ENCODE results near the gene UST.

UST gene

DNA sequence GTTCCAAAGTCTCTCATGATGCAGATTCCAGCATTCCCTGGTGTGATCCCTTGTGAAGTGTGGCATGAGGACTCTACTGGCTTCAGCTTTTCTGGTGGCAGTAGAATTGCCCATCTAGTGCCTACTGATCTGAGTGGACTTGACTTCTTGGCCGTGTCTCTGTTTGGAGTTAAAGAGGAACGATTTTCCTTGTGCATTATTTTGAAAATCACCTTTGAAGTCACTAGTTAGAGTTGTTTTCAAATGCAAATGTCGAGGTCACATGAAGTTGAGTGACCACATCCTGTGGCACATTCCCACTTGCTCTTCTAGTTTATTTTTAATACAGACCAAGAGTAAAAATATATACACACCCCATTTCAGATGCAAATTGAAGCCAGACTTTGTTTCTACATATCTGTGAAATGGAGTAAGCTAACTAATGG, 300.0 kb downstream of the UST start:
- DNase-seq = no peak

GRCh38 chr6:149049230-149049629, 302.4 kb downstream of the UST start:
- DNase-seq = no peak

- DNase-seq = no peak
Measured at GRCh38 chr6:149050160-149050559, 303.3 kb downstream of the UST start.

- DNase-seq = no peak
Measured at GRCh38 chr6:149052350-149053106, 305.7 kb downstream of the UST start.

DNA sequence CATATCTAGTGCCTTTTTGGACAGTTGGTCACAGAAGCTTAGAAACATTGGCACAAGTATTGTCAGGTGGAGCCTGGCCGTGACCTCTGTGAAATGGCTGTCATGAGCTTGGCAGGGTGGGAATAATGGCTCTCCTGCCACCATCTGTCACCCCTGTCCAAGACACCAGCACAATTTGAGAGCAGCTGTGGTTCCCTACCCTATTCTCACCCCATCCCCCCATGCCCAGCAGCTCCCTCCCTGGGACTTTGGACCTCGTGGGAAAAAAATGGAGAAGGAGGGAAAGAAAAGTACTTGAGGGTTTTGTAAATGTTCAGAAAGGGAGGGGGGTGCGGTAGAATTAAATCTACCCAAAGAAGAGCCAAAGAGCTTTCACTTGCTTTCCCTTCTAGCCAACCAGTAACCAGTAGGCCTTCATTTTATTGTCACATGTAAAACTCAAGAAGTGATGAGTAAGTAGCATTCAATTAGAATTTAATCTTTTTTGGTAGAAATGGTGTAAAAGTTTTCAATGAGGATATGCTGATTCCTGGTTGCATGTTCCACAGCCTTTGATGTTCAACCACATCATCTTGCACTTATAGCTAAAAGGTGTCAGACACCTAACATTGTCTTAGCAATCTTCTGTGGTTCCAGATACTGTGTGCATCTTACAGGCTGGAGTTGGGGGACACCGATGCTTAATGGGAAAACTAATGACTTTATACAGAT, 307.2 kb downstream of the UST start:
- DNase-seq = no peak

- DNase-seq = no peak
Measured at GRCh38 chr6:149054559-149055194, 307.8 kb downstream of the UST start.

GRCh38 chr6:149055195-149055899, 308.5 kb downstream of the UST start:
- no peak for DNase-seq

DNA sequence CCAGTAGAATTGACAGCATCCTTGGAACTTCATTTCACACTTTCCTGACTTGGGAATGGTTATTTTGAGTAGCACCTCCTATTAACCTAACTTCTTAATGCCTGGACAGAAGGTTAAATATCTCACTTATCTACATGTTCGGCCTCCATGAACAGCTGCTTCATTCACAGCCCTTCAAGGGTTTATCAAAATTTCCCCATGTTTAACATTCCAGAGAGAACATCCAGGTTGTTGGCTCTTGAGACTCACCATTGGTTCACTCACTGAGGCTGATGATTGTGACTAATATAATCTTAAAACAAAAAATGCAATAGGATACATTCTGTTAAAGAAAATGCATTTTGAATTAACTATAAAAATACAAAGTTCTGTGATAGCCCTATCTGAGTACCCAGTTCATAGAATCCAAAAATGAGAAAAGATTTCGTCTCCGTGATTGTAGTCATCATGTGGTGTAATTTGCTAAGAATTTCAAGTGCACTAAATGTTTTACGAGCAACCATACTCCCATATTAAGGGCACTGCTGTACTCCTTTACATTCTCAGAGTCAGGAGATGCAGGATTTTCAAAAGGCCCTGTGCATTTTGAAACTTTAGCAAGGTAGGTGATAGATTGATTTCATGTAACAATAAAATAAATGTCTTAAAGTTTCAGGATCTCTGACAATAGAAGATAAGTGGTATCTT, 310.1 kb downstream of the UST start:
- DNase-seq = no peak

GRCh38 chr6:149057464-149057840, 310.6 kb downstream of the UST start:
- no peak for DNase-seq

GRCh38 chr6:149059557-149059956, 312.7 kb downstream of the UST start:
- peak; percentile 44 for DNase-seq

DNA sequence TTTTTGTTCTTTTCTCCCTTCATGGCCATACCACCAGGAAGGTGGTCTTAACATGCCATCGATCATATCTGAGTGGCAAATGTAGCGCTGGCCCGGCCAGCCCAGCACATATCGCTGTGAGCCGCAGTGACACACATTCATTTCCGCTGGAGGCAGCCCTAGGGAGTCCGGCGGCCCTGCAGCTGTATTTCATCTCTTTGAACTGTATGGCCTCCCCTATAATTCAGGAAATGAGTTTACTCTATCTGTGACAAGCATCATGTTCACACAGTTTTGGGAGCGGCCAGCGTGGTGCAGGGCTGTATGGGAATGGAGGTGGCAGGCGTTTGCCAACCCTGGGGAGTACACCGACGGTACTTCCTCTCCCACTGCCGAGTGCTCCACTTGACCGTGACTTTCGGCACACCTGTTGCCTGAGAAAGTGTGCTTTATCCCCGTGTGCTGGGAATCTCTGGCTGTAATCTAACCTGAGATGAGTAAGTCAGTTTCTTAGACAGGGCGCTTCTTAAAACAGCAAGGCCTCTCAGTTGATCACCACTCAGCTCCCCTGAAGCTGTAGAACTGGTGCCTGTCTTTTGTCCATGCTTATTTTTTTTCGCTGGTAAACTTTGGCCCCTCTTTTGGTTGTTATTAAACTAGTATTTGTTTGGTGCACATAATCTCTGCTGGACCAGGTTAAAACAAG, 313.6 kb downstream of the UST start:
- no peak for DNase-seq

DNA sequence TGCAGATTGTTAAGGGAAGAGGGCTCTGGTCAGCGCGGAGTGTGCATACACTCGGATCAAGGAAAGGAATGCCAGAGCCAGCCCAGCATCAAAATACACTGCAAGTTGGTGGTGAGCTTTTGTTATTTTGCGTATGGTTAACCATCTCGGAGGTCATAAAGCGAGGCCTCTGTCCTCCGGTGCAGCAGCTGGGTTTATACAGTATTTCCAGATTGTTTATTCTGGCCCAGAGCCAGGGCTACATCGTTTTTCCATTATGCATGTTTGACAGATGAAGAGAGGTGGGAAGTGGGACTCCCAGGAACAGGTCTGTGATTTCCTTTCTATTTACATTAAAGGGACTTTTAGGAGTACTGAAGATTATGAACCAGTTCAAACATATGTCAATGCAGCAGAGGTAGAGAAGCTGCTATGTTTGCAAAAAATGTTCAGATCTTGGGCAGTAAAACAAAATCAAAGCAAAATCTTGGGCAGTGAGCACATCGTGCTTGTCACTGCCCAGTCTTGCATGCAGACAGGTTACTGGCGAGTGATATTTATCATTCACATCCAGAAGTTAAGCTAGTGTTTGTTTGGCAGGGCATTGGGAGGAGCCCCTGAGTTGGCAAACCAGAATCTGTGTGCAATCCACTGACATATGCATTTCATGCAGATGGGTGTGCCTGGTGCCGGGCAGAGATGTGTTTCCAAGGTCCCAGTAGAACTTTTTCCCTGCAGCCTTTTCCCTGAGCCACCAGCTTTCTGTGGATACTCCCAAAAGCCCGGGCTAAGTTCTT, 314.3 kb downstream of the UST start:
- DNase-seq = peak; percentile 70

GRCh38 chr6:149061930-149062329, 315.1 kb downstream of the UST start:
- DNase-seq = no peak

DNA sequence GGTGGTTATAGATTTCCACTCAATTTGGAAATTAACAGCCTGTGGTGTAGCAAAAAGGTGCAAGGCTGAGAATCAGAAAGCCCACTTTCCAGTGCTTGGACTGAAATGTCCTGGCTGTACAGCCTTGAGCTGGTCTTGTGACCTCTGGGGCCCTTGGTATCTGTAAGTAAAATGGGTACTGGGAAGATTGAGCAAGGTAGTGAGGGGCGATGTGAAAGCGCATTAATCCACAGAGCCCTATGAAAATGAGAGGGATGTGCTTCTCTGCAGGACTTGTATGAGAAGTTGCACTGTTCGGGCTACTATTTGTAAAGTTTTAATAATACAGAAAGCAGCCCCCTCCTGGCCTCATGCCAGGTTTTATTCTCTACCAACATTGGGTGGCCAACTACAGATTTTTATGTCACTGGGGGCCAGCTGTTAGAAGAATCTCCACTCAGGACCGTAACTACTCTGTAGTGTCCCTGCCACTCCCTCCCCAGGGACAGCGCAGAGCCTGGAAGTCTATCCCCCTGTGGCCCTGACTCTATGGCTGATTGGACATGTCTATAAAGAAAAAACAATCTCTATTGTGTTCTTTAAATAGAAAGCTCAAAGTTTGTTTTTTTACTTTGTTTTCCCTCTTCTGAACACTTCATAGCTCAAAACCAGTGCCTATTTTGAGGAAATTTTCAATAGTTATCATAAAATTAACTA, 316.0 kb downstream of the UST start:
- DNase-seq = no peak

DNA sequence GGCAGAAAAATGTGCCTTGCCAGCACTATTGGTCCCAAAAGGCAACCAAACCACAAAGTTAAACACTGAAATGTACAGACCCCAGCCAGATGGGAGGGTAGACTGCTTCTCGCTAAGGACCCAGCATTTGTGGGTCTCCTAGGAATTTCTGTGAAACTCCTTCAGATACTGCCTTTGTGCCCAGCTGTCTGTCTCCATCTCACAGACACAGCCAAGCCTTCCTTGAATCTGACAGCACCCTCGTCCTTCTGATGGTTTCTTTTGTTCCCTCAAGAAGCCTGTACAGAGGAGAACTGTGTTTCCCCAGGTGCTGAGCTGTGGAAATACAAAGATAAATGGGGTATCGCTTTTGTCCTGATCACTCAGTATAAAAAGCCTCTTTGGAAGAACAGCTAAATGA, 316.6 kb downstream of the UST start:
- DNase-seq = no peak

DNA sequence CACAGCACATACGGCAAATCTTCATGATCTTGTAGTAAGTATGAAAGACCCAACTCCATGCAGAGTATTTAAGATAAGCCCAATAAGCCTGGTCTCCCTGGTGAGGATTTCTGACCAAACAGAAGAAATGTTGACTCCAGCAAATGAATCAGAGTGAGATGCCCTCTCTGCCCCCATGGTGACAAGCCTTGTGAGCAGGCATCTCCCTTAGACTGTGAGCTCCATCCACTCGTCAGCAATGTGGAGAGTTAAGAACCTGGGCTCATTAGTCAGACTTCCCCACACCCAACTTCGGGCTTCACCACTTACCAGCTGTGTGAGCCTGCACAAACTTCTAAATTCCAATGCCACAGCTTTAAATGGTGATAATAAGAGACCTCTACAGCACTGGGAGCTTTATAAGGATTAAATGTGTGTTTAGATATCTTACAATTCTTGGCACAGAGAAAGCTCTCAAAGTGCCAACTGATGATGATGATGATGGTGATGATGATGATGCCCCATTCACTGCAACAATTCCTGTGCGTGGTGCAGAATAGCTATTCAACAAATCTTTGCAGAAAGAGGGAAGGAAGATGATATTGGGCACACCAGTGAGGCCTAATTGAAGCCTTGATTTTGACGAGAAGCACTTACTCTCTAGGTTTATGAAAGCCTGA, 317.3 kb downstream of the UST start:
- no peak for DNase-seq

DNA sequence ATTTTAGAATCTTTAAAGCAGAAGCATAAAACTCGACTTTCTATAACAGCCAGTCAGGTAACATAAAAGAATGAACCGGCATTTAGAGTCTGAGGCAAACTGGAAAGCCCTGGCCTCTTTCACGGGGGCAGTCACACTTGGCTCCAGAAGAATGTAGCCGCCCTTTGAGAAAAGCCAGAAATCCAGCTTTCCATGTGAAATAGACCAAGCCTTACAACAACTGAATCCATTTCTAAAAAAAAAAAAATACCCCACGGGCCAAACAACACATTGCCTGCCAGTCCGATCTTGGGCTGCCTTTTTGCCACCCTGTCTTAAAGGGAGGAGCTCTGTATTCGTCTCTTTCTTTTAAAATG, 317.8 kb downstream of the UST start:
- no peak for DNase-seq

DNA sequence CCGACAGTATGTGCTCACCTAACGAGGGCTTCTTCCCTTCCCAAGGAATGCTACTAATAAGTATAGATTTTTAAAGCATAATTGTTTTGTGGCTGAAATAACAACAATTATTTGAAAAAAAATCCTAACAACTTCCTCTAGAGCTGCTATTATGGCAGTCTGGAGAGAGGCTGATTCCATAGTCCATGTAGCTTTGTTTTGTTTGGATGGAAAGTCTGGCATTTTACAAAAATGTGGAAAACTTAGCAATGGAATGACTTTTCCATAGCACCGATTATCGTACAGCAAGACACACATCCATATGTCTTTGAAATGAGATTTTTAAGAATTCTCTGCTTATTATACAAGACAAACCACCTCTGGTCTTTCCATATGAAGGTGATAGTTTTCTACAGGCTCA, 318.3 kb downstream of the UST start:
- no peak for DNase-seq

- DNase-seq = peak; percentile 37
Measured at GRCh38 chr6:149065658-149066556, 319.1 kb downstream of the UST start.

All from eye (tissue), 1 donor.